NCI-H82 treated with DMSO at 0.1 percent for 48 hours (cell line): Measurements from ENCODE around the gene SLC24A4.

Experiments used
- DNase-seq: peaks from one replicate; lab custom pipeline; 2025; ENCODE audit not compliant: unreplicated experiment; lab: John Stamatoyannopoulos, UW

Gene SLC24A4

GRCh38 chr14:92433407-92433806 is 110.4 kb downstream of the SLC24A4 start:
- DNase-seq = no peak

DNA sequence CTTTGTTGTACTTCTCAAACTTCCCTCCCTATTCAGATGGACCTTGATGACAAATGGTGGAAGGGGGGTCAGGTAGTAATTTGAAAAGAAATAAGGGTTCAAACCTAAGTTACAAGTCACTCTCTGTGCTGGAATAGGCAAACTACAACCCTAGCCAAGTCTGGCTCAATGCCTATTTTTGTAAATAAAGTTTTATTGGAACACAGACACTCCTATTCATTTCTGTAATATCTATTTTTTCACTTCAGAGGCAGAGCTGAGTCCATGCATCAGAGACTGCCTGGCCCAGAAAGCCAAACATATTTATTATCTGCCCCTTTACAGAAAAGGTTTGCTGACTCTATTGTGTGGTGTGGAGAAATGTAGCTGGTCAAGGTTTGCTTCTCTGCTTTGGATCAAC is 112.2 kb downstream of the SLC24A4 start:
- DNase-seq = no peak

GRCh38 chr14:92436115-92436776 is 113.3 kb downstream of the SLC24A4 start:
- DNase-seq = no peak

GRCh38 chr14:92437309-92437708 is 114.3 kb downstream of the SLC24A4 start:
- DNase-seq = no peak

DNA sequence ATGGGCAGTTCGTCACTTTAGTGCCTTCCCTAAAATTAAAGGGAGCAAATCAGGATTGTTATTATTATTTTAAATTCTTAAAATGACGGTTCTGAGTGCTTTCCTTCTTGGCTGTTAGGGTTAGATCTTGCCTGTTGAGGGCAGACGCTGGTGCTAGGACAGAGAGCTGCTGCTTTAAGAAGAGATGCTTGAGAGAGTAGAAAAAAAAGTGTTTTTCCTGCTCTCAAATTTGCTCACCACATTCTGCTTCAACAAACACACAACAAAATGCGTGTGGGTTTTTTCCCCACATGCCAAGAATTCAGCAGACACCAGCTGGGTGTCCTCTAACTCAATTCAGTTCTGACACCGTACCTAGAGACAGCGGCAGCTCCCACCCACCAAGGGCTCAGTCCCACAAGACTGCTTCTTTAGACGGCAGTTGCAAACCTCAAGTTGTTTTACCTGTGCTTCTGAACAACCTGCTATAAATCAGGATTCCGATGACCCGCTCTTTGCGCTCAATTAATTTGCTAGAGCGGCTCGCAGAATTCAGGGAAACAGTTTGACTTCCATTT is 114.8 kb downstream of the SLC24A4 start:
- no peak for DNase-seq

DNA sequence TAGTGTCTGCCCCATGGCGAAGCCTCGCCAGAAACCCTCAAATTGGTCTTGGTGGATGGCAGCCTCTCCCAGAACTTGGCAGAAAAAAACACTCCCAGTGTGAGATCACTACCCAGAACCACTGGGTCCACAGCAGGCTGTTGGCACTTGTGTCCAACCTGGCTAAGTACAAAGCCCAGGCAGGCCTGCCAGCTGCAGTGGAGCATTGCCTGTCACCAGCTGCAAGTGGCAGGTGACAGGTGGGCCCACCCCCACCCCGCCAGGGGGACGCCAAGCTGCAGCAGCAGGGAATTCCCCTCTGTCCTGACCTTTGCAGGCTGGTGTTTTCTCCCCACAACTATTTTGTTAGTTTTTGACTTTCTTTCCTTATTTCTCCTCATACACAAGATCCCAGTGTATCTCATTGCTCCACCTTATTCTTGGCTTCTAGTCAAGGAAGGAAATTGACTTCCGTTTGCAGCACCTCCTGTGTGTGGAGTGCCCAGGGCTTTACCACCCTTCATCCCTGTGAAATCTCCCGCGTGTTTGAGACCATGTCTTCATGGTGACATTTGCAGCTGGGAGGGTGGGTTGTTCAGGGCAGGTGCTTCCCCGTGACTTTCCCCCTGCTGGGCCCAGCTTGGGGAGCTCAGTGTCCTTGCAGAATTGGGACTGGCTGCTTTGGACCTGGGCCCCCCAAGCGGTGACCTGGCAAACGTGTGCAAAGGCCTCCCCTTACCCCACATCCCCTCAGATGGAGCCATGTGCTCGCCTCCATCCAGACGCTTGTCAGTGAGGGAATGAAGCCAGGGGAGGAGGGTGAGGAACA is 116.8 kb downstream of the SLC24A4 start:
- DNase-seq = no peak

GRCh38 chr14:92440345-92441003 is 117.5 kb downstream of the SLC24A4 start:
- DNase-seq = no peak

DNA sequence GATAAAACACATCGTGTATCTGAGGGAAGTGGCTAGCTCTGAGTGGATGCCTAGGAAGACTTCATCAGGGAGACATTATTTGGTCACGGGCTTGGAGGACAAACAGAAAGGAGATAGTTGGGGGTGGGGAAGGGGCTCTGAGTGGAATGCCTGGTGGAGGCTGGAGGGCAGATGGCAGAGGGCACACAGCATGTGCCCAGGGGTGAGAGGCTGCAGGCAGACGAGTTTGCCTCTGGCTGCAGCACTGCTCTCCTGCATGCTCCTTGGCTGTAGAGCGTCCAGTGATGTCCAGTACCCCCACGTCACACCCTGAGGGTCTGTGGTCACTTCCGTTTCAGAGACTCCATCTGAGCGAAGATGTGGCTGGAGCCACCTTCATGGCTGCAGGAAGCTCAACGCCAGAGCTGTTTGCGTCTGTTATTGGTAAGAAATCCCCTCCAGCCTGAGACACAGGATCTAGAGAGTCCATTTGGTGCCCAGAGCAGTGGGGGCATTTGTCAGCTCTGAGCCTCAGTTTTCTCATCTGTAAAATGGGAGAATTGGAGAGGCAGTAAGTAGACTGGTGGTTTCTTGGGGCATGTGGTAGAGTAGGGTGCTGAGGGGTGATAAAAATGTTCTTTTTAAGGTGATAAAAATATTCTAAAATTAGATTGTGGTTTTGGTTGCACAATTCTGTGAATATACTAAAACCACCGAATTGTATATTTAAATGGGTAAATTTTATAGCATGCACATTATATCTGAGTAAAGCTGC is 119.0 kb downstream of the SLC24A4 start:
- no peak for DNase-seq

- DNase-seq = no peak
Observed at GRCh38 chr14:92443167-92443566, 120.2 kb downstream of the SLC24A4 start.

GRCh38 chr14:92443741-92444140 is 120.8 kb downstream of the SLC24A4 start:
- no peak for DNase-seq

- no peak for DNase-seq
Observed at GRCh38 chr14:92446771-92447170, 123.8 kb downstream of the SLC24A4 start.

GRCh38 chr14:92447416-92448197 is 124.6 kb downstream of the SLC24A4 start:
- DNase-seq = no peak

- DNase-seq = no peak
Observed at GRCh38 chr14:92448786-92449185, 125.8 kb downstream of the SLC24A4 start.

GRCh38 chr14:92449404-92450181 is 126.6 kb downstream of the SLC24A4 start:
- DNase-seq = no peak

DNA sequence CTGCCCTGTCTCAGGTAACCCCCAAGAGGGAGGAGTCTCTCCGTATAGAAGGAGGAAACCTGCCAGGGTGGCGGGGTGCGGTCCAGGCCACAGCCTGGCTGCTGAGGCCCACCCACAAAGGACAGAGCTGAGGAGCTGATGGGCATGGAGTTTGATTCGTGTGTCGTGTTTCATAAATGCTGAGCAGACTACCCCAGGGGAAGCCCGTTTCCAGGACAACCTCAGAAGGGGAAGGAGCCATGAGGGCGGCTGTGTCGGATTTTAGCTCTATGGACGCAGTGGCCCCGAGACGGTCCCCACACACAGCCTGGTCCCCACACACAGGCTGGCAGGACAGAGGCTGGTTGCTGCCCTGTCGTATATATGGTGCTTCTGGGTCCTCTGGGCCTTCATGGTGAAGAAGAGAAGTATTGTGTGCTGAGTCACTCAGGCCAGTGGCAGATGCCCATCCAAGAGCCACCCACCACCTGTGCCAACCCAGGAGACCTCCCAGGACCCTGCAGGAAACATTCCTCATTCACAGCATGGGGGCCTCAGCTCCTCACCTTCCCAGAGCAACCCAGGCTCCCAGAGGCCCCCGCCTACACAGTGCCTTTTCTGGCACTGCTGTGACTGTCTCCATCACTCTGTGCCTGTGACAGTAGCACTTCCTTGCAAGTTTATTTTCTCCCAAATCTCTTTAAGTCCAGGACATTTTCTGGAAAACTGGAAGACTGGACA is 127.5 kb downstream of the SLC24A4 start:
- no peak for DNase-seq

DNA sequence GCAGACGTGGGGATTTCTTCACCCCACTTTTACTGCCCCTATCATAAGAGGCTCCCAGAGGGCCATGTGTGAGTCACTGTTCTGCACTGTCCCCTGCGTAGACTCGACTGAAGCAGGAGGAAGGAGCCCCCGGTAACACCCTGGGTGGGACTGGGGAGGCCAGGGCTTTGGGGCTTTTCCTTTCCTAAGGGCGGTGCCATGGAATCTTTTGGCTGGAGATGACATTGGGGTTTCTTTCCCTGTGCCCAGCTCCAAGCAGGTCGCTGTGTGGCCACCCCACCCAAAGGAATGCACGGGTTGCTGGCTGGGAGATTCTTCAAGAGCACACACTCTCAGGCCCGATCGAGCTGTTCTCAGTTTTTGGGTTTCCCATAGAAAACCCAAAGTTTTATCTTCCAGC is 128.3 kb downstream of the SLC24A4 start:
- no peak for DNase-seq

- DNase-seq = no peak
Observed at GRCh38 chr14:92451755-92452154, 128.8 kb downstream of the SLC24A4 start.

- DNase-seq = no peak
Observed at GRCh38 chr14:92452471-92452870, 129.5 kb downstream of the SLC24A4 start.

DNA sequence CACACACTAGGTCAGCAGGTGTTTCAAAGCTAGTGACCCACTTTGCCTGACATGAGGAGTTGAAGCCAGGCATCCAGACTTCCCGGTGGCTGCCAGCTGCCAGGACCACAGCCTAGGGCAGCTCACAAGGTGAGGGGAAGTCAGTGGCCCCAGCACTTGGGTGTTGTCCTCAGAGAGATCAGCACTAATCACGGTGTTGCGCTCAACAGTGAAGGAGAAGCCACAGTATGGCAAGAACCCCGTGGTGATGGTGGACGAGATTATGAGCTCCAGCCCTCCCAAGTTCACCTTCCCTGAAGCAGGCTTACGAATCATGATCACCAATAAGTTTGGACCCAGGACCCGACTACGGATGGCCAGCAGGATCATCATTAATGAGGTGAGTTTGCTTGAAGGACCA is 130.7 kb downstream of the SLC24A4 start:
- DNase-seq = no peak
